HAP-1 (cell line): Measurements from ENCODE around the gene CAMTA1.

Experiments used
- DNase-seq, 2 experiments: peaks; one replicate each; pipeline ENCODE4 v3.0.0-alpha.2; 2016 to 2020; ENCODE audit warnings: low spot score in 2 of 2
- H3K27me3 ChIP-seq: fragments of 250-450 bp; sonication (Bioruptor Pico); 2 replicates; pipeline ENCODE4 v1.5.1; 2020; ENCODE audit warnings: low read depth, mild to moderate bottlenecking, moderate library complexity
- H3K36me3 ChIP-seq: fragments of 250-450 bp; sonication (Bioruptor Pico); replicated peaks from 2 replicates; pipeline ENCODE4 v1.5.1; 2020; ENCODE audit warnings: mild to moderate bottlenecking
- H3K4me1 ChIP-seq: fragments of 250-450 bp; sonication (Bioruptor Pico); 2 replicates; pipeline ENCODE4 v1.5.1; 2020; ENCODE audit warnings: mild to moderate bottlenecking
- H3K4me3 ChIP-seq: fragments of 250-450 bp; sonication (Bioruptor Pico); 2 replicates; pipeline ENCODE4 v1.5.1; 2020; ENCODE audit warnings: mild to moderate bottlenecking, moderate library complexity
- H3K9me3 ChIP-seq: fragments of 250-450 bp; sonication (Bioruptor Pico); 2 replicates; pipeline ENCODE4 v1.5.1; 2020; ENCODE audit warnings: mild to moderate bottlenecking, moderate library complexity
- in situ Hi-C: fragments of 300-500 bp; cut with MboI; formaldehyde crosslinking; loops from 3 replicates; pipeline ENCODE4 v1.14.3; 2020; ENCODE audit warnings: low sequenced_read_pairs, inconsistent platforms, mixed read lengths

CAMTA1 gene

DNA sequence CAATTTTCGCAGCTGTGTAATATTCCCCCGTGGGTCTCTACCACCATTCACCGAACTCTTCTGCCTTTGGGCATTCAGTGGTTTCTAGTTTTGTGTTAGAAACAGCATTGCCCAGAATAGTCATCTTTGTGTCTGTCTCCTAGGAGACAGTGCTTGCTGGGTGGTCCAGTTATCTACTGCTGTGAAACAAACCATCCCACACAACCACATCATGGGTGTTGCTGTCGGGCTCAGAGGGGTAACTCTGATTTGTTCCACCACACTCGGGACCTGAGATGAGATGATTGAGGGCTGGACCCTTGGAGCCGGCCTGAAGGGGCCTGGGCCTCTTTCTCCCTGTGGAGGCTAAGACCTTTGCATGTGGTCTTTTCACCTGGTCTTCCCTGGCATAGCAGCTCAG is 558.6 kb downstream of the CAMTA1 start:
- Histone ChIP-seq H3K4me3 (no peak overlapping the region), H3K9me3 (no peaks in the 10 kb centered on the region), H3K36me3 (no peaks in the 10 kb centered on the region), H3K4me1 (no peaks in the 10 kb centered on the region), H3K27me3 (no peaks in the 10 kb centered on the region)
- no peak for DNase-seq
- in situ Hi-C loops = no loop called here

DNA sequence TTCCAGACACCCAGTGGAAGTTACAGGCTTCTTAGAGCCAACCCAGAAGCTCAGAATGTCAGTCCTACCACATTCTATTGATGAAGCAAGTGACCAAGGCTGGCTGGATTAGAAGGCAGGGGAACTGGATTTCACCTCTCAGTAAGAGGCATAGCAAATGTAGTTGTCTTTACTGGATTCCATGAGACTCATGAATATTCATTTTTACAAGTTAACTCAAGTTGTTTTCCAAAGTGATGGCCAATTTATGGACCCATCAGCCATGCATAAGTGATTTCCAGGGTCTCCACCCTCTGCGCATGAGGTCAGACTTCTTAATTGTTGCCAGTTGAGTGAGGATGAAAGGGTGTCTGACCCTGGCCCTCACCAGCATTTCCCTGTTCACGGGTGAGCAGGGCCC is 559.0 kb downstream of the CAMTA1 start:
- Histone ChIP-seq H3K27me3 (no peaks in the 10 kb centered on the region), H3K9me3 (no peaks in the 10 kb centered on the region), H3K4me1 (no peaks in the 10 kb centered on the region), H3K36me3 (no peaks in the 10 kb centered on the region), H3K4me3 (no peak overlapping the region)
- no peak for DNase-seq
- in situ Hi-C loops = no loop called here

DNA sequence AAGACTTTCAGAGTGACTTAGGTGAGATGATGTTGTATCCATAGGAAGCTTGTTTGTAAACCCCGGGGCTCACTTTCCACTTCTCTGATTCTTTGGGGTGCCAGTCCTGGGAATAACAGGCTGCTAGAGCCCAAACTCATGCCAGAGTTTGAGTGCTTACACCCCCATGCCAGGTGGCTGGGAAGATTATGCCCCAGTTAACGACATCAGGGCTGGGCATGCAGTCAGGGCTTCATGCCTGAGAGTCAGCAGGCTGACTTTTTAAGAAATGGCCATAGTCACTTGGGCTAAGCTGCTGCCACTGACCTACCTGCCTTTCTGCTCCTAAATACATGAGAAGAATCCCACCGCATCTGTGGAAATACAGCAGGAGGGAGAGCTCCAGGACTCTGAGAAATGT is 560.3 kb downstream of the CAMTA1 start:
- in situ Hi-C loops = no loop called here
- no peak overlapping the region for H3K4me3 ChIP-seq
- no peak for DNase-seq
- no peaks in the 10 kb centered on the region for H3K27me3 ChIP-seq
- H3K4me1 ChIP-seq = no peaks in the 10 kb centered on the region
- no peaks in the 10 kb centered on the region for H3K36me3 ChIP-seq
- H3K9me3 ChIP-seq = no peaks in the 10 kb centered on the region

DNA sequence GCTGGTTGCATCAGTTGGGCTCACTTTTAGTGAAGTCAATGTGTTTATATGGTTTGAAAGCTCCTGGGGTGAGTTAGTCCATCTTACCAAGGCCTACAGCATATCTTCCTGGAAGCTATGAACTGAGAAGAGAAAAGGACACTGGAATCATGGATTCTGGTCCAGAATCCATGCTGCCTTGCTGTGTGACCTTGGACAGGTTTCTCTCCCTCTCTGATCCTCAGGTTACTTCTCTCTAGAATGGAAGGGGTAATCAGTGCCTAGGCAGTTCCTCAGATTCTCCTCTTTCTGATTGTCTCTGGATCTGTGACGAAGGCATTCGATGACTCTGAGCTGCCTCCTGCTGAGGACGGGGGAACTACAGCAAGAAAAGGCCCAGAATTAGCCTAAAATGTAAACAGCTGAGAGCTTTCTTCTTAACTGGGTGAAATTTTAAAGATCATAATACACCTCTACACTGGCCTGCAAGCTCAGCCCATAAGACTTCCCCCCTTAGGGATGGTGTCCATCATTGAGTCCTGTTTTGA is 560.9 kb downstream of the CAMTA1 start:
- in situ Hi-C loops = no loop called here
- no peaks in the 10 kb centered on the region for H3K27me3 ChIP-seq
- no peaks in the 10 kb centered on the region for H3K36me3 ChIP-seq
- no peak for DNase-seq
- H3K9me3 ChIP-seq = no peaks in the 10 kb centered on the region
- H3K4me3 ChIP-seq = no peak overlapping the region
- H3K4me1 ChIP-seq = no peaks in the 10 kb centered on the region

DNA sequence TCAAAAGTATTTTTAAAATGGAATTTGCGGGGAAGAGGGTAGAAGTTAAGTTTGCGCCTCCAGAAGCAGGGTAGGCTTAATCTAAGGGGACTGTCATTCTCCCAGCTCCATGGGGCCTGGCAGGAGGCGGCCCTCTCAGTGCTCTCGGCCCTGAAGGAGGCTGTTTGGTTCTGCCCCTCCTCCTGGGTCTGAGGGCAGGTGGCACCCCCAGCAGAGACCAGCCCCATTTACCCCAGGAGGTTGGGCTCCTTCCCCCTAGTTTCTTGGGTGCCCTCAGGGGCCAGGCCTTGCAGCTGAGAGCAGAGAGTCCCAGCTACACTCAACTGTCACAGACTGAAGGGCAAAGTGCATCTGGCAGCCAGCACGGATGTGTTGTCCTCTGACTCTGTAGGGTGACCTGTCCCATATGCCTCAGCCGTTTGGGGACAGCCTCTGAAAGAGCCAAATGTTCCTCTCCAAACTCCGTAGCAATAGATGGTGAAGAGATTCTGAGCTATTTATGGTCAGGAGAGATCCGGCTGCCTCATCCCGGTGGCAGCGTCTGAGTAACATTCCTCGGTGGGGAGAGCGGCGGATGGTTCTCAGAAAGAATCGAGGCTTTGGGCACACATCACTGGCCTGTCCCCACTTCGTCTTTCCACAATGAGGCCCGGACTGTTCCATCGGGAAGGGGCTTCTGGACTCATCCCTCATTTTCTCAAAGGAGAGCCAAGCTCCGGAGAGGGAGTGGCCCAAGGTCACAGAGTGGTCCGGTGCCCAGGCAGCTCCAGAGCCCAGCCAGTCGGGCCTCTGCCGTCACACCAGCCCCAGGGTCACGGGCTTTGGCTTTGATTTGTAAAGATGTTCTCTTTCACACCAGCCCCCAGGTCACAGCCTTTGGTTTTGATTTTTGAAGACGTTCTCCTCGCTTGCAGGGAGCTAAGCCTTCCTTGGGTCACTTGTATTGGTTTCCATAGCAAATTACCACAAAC is 561.6 kb downstream of the CAMTA1 start:
- in situ Hi-C loops = no loop called here
- no peak for DNase-seq
- no peaks in the 10 kb centered on the region for H3K27me3 ChIP-seq
- H3K4me1 ChIP-seq = no peaks in the 10 kb centered on the region
- no peaks in the 10 kb centered on the region for H3K36me3 ChIP-seq
- H3K9me3 ChIP-seq = no peaks in the 10 kb centered on the region
- H3K4me3 ChIP-seq = no peak overlapping the region

DNA sequence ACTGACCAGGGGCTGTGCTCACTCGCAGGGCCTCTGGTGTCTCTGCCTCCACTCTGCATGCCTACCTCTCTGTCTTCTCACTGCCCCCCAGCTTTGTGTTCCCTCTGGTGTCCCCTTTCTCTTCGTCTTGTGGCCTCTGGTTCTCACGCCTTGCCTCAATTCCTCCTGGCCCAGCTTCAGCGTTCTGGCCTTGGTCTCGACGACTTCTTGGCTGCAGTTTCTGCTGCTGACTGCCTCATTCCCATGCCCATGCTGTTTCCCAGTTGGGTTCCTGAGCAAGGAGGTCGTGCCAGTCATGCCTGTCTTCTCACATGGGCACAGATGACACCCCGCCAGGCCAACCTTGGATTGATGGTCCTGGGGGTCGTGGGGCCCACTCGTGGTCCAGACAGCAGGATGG is 562.8 kb downstream of the CAMTA1 start:
- in situ Hi-C loops = no loop called here
- H3K27me3 ChIP-seq = no peaks in the 10 kb centered on the region
- no peaks in the 10 kb centered on the region for H3K4me1 ChIP-seq
- H3K36me3 ChIP-seq = no peaks in the 10 kb centered on the region
- DNase-seq = no peak
- no peak overlapping the region for H3K4me3 ChIP-seq
- no peaks in the 10 kb centered on the region for H3K9me3 ChIP-seq

DNA sequence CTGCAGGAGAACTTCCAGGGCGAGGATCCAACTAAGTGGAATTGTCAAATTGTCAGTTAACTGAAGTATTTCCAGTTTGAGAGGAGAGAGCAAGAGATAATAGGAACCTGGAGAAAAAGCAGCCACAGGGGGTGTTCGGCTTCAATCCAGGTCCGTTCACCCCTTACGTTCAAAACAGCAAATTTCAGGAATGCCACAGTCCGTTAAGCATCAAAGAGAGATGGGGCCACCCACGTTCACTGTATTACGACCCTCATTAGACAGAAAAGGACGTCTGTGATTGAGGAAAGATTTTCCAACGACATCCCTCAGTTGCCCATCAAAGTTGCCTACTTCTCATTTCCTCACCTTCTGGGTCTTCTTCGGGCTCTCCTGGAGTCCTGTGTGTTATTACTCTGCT is 563.3 kb downstream of the CAMTA1 start:
- Histone ChIP-seq H3K27me3 (no peaks in the 10 kb centered on the region), H3K4me3 (no peak overlapping the region), H3K36me3 (no peaks in the 10 kb centered on the region), H3K4me1 (no peaks in the 10 kb centered on the region), H3K9me3 (no peaks in the 10 kb centered on the region)
- in situ Hi-C loops = no loop called here
- no peak for DNase-seq

DNA sequence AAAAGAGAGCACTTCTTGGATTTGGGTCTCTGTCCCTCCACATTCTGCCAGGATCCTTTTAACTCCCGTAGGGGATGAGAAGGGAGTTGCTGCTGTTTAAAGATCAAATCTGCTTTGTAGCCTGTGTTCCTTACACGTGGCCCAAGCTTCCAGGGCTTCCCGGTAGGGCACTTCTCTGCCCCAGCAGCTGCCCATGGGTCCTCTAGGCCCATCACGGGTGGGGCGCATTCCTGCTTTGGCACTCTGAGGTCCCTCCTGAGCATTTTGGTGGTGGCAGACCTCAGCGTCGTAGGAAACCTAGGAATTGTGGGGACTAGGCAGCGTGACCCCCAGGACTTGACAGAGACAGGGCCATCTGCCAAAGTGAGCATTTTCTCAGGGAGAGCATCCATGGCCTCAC is 565.5 kb downstream of the CAMTA1 start:
- in situ Hi-C loops = no loop called here
- no peaks in the 10 kb centered on the region for H3K4me1 ChIP-seq
- no peaks in the 10 kb centered on the region for H3K9me3 ChIP-seq
- no peak overlapping the region for H3K4me3 ChIP-seq
- no peak for DNase-seq
- H3K36me3 ChIP-seq = no peaks in the 10 kb centered on the region
- no peaks in the 10 kb centered on the region for H3K27me3 ChIP-seq

DNA sequence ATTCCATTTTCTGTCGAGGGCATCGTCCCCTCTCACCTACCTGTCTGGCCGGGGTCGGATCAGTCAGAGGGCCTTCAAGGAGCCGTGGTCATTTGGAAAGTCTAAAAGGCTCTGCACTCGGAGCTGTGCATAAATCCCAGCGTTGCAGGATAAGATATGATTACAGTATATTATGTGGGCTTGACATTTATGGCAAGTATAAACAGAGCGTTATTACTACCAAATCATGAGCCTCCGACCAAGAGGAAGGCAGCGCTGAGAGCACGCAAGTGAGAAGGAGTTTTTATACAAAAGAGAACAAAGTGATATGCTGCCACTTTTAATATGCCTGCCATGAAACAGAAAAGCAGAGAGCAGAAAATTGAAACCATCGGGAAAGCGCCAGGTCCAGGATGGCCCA is 566.4 kb downstream of the CAMTA1 start:
- H3K36me3 ChIP-seq = no peaks in the 10 kb centered on the region
- in situ Hi-C loops = no loop called here
- H3K4me1 ChIP-seq = no peaks in the 10 kb centered on the region
- no peak for DNase-seq
- H3K4me3 ChIP-seq = no peak overlapping the region
- H3K27me3 ChIP-seq = no peaks in the 10 kb centered on the region
- H3K9me3 ChIP-seq = no peaks in the 10 kb centered on the region

DNA sequence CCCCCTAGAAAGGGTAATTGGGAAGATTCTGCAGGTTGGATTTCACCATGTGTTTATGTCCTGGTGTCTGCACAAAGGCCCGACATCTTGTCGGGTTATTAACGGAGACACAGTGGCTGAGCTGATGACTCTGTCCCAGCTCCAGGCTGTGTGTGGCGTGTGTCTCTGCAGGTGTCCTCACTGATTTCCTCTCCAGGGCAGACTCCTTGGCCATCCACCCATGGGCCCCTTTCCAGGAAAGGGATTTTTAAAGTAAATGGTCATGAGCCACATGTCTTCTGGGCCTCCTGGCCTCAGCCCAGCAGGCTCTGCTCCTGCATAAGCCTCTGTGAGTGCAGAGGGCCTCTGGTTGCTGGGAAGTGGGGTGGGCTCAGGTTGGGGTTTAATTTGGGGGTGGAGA is 567.1 kb downstream of the CAMTA1 start:
- Histone ChIP-seq H3K4me1 (no peaks in the 10 kb centered on the region), H3K9me3 (no peaks in the 10 kb centered on the region), H3K36me3 (no peaks in the 10 kb centered on the region), H3K4me3 (no peak overlapping the region), H3K27me3 (no peaks in the 10 kb centered on the region)
- DNase-seq = no peak
- in situ Hi-C loops = no loop called here

DNA sequence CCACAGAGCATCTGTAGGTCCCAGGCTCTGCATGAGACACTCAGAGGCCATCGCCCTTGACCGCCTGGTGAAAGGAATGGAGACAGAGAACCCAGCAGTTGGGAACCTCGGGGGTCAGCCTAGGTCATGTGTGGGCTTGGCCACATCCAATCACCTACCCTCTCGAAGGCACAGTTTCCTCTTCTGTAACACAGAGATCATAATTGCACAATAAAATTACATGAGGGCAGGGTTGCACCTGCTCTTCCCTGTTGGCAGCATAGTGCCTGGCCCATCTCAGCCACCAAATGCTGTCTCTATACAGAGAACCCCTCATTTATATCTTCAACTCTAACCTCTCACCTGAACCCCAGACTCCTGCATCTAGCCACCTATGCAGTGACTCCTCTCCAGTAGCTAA is 567.7 kb downstream of the CAMTA1 start:
- no peaks in the 10 kb centered on the region for H3K36me3 ChIP-seq
- DNase-seq = no peak
- no peak overlapping the region for H3K4me3 ChIP-seq
- H3K9me3 ChIP-seq = no peaks in the 10 kb centered on the region
- H3K27me3 ChIP-seq = no peaks in the 10 kb centered on the region
- in situ Hi-C loops = no loop called here
- no peaks in the 10 kb centered on the region for H3K4me1 ChIP-seq

DNA sequence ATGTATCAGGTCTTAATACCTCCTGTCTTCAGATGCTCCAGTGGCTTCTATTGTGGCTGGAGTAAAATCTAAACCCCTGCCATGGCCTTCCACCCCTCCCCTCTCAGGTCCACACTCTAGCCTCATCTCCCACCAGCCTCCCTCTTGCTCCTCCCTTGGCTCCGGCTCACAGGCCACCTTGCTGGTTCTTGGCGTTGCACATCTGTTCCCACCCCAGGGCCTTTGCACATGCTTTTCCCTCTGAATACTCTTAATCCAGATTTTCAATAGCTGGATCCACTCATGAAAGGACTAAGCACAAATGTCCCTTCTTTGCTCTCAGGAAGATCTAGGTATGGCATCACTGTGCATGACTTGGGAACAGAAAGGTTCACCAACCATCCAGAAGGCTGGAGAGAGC is 570.4 kb downstream of the CAMTA1 start:
- in situ Hi-C loops = no loop called here
- no peak overlapping the region for H3K4me3 ChIP-seq
- H3K4me1 ChIP-seq = no peaks in the 10 kb centered on the region
- no peak for DNase-seq
- no peaks in the 10 kb centered on the region for H3K36me3 ChIP-seq
- H3K27me3 ChIP-seq = no peaks in the 10 kb centered on the region
- H3K9me3 ChIP-seq = no peaks in the 10 kb centered on the region

DNA sequence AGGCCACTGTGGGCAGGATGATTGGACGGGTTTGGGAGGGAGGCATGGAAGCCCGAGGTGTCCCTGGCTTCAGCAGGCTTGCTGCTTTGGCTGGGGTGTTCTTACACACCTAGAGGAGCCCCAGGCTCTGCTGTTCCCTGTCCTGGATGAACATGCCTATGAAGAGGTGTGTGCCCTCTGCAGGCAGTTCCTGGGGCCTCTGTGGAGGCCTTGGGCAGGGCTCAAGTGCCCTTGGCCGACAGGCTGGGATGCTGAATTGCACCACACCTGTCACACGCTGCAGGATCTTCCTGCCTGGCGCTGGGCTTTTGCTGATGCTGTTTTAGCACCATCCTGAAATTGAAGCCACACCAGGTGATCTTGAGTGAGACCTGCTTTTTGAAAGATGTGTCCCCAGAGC is 570.8 kb downstream of the CAMTA1 start:
- Histone ChIP-seq H3K27me3 (no peaks in the 10 kb centered on the region), H3K4me3 (no peak overlapping the region), H3K9me3 (no peaks in the 10 kb centered on the region), H3K4me1 (no peaks in the 10 kb centered on the region), H3K36me3 (no peaks in the 10 kb centered on the region)
- no peak for DNase-seq
- in situ Hi-C loops = no loop called here

DNA sequence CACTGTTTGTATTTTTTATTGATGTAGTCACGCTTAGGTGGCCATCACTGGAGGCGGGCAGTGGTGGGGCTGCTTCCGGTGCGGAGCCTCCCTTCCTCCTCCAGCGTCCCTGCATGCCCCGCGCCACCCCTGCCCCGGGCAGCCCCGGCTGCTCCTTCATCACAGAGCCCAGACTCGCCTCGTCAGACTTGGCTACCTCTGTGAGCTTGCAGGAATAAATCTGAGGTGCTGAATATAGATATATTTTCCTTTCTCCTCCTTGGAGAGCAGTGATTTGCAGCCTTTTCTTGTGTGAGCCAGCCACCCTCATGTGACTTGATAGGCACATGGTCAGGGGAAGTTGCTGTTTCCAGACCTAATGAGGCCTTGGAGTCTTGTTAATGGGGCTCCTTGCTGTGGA is 573.2 kb downstream of the CAMTA1 start:
- Histone ChIP-seq H3K4me3 (no peak overlapping the region), H3K27me3 (no peaks in the 10 kb centered on the region; the same call in 1 of the 2 replicates)
- in situ Hi-C loops = no loop called here

More for the DNA sequence above, 573.2 kb downstream of the CAMTA1 start:
- no peaks in the 10 kb centered on the region for H3K36me3 ChIP-seq
- no peaks in the 10 kb centered on the region for H3K9me3 ChIP-seq
- DNase-seq = no peak
- H3K4me1 ChIP-seq = no peaks in the 10 kb centered on the region
